SK-N-SH treated with all-trans-retinoic acid at 6 μM for 48 hours (cell line): Measurements from ENCODE around the gene DOC2B.

Experiments
- ISL1 ChIP-seq: fragments of 250-450 bp; sonication (Bioruptor Pico); IDR thresholded peaks from 2 replicates; pipeline ENCODE4 v2.1.2; 2022; ENCODE audit warnings: mild to moderate bottlenecking, moderate library complexity
- RARB ChIP-seq: fragments of 250-450 bp; sonication (Bioruptor Pico); IDR thresholded peaks from 2 replicates; pipeline ENCODE4 v1.8.0; 2021; ENCODE audit warnings: mild to moderate bottlenecking, moderate library complexity
- ZFP3 ChIP-seq: fragments of 250-450 bp; sonication (Bioruptor Pico); IDR thresholded peaks from 2 replicates; pipeline ENCODE4 v1.5.0; 2020; ENCODE audit warnings: mild to moderate bottlenecking, moderate library complexity
- ZNF565 ChIP-seq: fragments of 450-650 bp; formaldehyde crosslinking; conservative IDR thresholded peaks from 2 replicates; pipeline ENCODE4 v1.5.0; 2020; ENCODE audit warnings: low read depth, mild to moderate bottlenecking, moderate library complexity
- TF ChIP-seq, protein P1 (sequence below): fragments of 250-450 bp; sonication (Bioruptor Pico); IDR thresholded peaks from 2 replicates; pipeline ENCODE4 v1.8.0; 2020; ENCODE audit warnings: mild to moderate bottlenecking, moderate library complexity, borderline replicate concordance
- TF ChIP-seq, protein P2 (sequence below): fragments of 250-450 bp; sonication (Bioruptor Pico); IDR thresholded peaks from 2 replicates; pipeline ENCODE4 v1.5.1; 2021; ENCODE audit warnings: mild to moderate bottlenecking, moderate library complexity

DNA sequence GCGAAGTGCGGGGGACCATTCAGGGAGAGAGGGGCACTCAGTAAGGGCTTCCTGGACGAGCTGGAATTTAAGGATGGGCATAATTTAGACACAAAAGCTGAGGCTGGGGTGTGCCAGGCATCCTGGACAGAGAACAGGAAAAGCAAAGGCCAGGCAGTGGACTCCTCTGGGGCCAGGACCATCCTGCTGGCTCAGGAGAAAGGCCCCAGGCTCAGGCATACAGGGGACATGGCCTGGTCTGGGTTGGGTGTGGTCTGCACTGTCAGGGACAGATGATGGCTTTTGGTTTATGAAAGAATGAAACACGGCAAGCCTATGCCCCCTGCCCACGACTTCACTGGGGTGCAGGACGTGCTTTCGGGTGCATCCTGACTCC lies 48.9 kb upstream of the DOC2B start:
- TF ChIP-seq, protein P1, sequence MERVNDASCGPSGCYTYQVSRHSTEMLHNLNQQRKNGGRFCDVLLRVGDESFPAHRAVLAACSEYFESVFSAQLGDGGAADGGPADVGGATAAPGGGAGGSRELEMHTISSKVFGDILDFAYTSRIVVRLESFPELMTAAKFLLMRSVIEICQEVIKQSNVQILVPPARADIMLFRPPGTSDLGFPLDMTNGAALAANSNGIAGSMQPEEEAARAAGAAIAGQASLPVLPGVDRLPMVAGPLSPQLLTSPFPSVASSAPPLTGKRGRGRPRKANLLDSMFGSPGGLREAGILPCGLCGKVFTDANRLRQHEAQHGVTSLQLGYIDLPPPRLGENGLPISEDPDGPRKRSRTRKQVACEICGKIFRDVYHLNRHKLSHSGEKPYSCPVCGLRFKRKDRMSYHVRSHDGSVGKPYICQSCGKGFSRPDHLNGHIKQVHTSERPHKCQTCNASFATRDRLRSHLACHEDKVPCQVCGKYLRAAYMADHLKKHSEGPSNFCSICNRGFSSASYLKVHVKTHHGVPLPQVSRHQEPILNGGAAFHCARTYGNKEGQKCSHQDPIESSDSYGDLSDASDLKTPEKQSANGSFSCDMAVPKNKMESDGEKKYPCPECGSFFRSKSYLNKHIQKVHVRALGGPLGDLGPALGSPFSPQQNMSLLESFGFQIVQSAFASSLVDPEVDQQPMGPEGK (CRISPR knock-in tag): no peak
- TF ChIP-seq, protein P2, sequence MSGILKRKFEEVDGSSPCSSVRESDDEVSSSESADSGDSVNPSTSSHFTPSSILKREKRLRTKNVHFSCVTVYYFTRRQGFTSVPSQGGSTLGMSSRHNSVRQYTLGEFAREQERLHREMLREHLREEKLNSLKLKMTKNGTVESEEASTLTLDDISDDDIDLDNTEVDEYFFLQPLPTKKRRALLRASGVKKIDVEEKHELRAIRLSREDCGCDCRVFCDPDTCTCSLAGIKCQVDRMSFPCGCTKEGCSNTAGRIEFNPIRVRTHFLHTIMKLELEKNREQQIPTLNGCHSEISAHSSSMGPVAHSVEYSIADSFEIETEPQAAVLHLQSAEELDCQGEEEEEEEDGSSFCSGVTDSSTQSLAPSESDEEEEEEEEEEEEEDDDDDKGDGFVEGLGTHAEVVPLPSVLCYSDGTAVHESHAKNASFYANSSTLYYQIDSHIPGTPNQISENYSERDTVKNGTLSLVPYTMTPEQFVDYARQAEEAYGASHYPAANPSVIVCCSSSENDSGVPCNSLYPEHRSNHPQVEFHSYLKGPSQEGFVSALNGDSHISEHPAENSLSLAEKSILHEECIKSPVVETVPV: no peak
- TF ChIP-seq ZFP3 (no peak), RARB (CRISPR knock-in tag) (no peak), ZNF565 (CRISPR knock-in tag) (no peak), ISL1 (CRISPR knock-in tag) (no peak)
